Renal cortical epithelial cell (primary cell): ENCODE measurements around the gene MT3. TPM values are rescaled to one million over a fixed set of nuclear protein-coding genes. Genes with fewer than 3 reads are reported as not detected.

Experiments used
- DNase-seq: peaks from one replicate; pipeline ENCODE4 v3.0.0-alpha.2; 2011; ENCODE audit warnings: low read depth
- total RNA-seq: library from RNA; depleted of rRNA; stranded (reverse); fragments of >200 nt; gene quantifications from 2 replicates; pipeline ENCODE4 v1.2.3, GENCODE V29; 2014

The MT3 gene
- total RNA-seq, 1 donor from 2014 or later: not detected

DNA sequence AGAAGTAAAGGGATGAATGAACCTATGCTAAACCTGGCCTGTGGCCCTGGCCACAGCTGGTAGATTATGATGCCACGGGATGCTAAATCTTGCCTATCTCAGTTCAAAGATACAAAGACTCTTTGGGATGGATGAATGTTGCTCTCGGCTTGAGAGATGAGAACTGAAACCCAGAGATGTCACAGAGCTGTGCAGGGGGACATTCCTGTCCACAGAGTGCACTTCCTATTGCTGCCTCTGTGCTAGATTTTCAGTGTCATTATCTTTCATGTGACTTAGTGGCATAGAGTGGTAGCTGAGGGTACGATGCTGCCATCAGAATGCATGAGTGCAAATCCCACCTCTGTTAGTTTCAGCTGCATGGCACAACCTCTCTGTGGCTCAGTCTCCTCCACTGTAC is 40.8 kb downstream of the MT3 start:
- DNase-seq: no peak

DNA sequence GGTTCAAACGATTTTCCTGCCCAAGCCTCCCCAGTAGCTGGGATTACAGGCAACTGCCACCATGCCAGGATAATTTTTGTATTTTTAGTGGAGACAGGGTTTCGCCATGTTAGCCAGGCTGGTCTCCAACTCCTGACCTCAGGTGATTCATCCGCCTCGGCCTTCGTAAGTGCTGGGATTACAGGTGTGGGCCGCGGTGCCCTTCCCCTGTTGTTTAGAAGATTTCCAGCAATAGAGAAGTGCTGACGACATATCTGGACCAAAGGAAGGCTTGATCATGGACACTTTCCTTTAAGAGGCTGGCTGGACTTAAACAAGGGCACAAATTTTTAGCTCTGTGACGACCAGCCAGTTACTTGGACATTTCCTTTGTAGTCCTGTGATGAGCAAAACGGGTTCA is 41.9 kb downstream of the MT3 start:
- DNase-seq: no peak

DNA sequence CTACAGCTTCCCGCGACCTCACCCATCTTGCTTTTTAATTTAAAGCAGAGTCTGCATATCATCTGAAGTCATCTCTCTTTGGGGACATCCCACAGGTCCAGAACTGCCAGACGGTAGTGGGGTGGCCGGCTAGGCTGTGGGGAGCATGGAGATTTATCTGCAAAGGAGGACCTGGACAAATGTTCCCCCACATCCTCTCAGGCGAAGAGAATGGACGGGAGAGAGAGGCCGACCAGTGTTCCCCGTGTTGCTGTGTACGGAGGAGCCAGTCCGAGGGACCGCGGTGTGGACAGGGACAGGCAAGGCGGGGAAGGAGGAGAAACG is 42.5 kb downstream of the MT3 start:
- no peak for DNase-seq

DNA sequence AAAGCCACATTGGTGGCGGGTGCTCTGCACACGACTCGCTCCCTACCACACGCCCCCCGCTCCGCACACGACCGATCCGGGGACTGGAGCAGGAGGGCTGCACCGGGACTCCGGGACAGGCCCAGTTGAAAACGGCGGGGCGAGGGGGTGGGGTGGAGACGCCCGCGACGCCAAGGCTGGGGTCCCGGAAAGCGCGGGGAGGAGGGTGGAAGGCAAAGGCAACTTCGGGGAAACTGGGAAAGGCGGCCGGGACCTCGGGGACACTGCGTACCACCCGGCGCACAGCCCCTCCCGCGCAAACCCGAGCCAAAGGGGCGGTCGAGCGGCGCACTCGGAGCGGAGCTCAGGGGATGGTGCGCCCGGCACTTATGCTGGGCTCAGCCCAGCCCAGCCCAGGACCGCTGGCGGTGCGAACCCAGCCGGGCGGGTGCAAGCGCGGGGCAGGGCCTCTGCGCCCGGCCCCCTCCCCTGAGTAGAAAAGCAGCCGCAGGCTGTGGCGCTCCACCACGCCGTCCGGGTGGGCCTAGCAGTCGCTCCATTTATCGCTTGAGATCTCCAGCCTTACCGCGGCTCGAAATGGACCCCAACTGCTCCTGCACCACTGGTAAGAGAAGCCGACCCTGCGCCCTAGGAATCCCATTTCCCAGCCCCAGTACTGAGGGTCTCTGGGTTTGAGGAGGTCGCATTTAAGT is 43.0 kb downstream of the MT3 start, which contains the start of gene MT1M:
Gene MT1M, plus strand, starts transcription at position 504 of the 692 bp plus-strand sequence. Its CDS starts 73 bp downstream, at position 577.
- DNase-seq: no peak

DNA sequence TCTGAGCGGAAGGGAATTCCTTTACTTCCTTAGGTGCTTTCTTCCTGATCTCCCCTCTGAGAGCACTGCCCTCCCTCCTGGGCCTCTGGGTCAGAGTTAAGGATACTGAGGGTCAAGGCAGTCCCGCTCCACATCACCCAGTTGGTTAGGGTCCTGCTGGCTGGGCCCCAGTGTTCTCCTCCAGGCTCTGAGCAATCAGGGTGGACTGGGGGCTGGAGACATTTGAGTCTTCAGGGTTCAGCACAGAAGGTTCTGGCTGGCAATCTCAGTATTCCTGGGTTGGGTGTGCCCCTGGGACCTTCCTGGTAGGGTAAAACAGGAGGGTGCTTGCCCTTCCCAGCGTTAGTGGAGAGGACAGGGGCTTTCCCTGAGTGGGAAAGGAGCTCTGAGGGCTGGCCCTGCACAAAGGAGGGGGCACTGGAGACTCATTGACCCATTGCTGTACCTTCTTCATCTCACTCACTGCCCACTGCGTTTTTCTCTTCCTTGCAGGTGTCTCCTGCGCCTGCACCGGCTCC is 43.6 kb downstream of the MT3 start:
- DNase-seq: no peak

DNA sequence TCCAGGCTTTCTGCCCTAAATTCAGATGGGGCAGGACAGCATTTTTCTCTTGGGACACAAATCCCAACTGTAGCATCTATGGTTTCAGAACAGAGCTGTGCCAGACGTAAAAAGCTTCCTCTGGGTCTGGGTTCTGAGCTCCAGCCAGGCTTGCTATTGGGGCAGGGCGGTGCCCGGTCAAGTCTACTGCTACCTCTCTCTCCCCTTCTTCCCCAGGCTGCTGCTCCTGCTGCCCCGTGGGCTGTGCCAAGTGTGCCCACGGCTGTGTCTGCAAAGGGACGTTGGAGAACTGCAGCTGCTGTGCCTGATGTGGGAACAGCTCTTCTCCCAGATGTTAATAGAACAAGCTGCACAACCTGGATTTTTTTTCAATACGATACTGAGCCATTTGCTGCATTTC is 44.2 kb downstream of the MT3 start:
- no peak for DNase-seq

DNA sequence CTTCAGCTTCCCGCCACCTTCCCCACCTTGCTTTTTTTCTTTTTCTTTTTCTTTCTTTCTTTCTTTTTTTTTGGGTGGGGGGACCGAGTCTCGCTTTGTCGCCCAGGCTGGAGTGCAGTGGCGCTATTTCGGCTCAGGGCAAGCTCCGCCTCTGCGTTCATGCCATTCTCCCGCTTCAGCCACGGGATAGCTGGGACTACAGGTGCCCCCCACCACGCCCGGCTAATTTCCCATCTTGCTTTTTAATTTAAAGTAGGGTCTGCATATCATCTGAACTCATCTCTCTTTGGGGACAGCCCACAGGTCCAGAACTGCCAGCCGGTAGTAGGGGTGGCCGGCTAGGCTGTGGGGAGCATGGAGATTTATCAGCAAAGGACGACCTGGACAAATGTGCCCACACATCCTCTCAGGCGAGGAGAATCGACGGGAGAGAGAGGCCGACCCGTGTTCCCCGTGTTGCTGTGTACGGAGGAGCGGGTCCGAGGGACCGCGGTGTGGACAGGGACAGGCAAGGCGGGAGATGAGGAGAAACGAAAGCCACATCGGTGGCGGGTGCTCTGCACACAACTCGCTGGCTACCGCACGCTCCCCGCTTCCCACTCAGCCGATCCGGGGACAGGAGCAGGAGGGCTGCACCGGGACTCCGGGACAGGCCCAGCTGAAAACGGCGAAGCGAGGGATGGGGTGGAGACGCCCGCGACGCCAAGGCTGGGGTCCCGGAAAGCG is 45.5 kb downstream of the MT3 start:
- no peak for DNase-seq

DNA sequence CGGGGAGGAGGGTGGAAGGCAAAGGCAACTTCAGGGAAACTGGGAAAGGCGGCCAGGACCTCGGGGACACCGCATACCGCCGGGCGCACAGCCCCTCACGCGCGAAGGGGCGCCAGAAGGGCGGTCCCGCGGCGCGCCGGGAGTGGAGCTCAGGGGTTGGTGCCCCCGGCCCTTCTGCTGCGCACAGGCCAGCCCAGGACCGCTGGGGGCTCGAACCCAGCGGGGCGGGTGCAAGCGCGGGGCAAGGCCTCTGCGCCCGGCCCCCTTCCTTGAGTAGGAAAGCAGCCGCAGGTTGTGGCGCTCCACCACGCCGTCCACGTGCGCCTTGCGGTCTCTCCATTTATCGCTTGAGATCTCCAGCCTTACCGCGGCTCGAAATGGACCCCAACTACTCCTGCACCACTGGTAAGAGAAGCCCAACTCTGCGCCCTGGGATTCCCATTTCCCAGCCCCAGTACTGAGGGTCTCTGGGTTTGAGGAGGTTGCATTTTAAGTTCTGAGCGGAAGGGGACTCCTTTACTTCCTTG is 46.2 kb downstream of the MT3 start:
- no peak for DNase-seq

DNA sequence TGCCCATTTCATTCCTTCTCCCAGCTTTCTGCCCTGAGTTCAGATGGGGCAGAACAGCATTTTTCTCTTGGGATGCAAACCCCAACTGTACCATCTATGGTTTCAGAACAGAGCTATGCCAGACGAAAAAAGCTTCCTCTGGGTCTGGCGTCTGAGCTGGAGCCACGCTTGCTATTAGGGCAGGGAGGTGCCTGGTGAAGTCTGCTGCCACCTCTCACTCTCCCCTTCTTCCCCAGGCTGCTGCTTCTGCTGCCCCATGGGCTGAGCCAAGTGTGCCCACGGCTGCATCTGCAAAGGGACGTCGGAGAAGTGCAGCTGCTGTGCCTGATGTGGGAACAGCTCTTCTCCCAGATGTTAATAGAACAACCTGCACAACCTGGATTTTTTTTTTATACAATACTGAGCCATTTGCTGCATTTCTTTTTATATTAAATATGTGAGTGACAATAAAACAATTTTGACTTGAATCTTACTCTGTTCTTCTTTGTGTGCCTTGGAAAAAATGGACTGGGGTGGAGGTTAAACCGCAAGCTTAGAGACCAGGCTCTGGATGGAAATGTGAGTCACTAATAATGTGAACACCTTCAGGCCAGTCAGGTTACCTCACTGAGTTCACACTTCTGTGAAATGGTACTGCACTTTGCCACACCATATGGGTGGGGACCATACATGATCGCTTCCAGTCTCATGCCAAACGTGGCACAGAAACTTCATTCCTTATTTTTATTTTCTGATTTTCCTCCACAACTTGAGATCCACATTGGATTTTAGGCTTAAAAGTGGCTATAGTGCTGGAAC is 47.5 kb downstream of the MT3 start:
- no peak for DNase-seq

DNA sequence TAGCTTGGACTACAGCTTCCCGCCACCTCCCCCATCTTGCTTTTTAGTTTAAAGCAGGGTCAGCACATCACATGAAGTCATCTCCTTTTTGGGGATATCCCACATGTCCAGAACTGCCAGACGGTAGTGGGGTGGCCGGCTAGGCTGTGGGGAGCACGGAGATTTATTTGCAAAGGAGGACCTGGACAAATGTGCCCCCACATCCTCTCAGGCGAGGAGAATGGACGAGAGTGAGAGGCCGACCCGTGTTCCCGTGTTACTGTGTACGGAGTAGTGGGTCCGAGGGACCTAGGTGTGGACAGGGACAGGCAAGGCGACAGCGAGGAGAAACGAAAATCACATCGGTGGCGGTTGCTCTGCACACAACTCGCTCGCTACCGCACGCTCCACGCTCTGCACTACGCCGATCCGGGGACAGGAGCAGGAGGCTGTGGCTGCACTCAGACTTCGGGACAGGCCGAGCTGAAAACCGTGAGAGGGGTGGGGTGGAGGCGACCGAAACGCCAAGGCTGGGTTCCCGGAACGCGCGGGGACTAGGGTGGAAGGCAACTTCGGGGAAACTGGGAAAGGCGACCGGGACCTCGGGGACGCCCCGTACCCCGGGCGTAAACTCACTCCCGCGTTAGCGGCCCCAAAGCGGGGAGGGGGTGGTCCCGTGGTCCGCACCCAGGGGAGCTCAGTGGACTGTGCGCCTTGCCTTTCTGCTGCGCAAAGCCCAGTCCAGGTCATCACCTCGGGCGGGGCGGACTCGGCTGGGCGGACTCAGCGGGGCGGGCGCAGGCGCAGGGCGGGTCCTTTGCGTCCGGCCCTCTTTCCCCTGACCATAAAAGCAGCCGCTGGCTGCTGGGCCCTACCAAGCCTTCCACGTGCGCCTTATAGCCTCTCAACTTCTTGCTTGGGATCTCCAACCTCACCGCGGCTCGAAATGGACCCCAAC is 48.8 kb downstream of the MT3 start, which contains the start of gene MT1A:
Gene MT1A, plus strand, starts transcription at position 853 of the 937 bp plus-strand sequence. Its CDS starts 73 bp downstream, at position 926.
- DNase-seq: no peak

DNA sequence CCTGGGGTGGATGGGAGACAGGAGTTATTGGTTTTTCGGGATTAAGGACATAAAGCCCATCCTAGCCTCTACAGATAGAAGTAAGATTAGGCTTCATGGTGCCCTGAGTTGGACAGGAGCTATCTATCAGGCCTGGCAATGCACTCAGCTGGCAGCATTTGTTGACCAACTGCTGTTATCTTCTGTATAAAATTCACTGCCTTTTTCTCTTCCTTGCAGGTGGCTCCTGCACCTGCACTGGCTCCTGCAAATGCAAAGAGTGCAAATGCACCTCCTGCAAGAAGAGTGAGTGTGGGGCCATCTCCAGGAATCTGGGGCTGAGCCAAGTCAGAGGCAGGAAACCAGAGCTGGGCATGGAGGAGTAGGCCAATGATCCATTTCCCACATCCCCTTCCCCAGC is 49.7 kb downstream of the MT3 start:
- DNase-seq: no peak

DNA sequence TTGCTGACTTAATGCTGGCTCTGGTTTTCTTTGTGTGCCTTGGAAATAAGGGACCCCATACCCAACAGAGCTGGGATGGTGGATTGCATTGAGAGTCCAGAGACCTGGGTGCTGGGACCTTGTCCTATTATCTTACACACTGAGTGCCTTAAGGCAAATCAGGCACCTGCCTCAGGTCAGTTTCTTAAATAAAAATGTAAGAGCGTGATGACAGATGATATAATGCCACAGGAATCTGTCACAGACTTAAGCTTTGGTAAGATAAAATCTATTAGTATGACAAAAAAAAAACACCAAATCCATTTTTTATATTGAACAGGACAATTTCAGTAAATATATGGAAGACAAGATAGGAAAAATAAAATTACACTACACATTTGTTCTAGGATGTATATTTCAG is 50.7 kb downstream of the MT3 start:
- DNase-seq: no peak

Other genes with a start within 250 kb of the MT3 start
- 289 and 415 TPM in 2 replicates for gene AMFR, start 164.0 kb upstream of the MT3 start, total RNA-seq
- gene NUDT21, start 138.2 kb upstream of the MT3 start, total RNA-seq: 82.8 and 111 TPM in 2 replicates
- gene OGFOD1, start 138.0 kb upstream of the MT3 start, total RNA-seq: 83.5 and 140 TPM in 2 replicates
- gene BBS2, start 69.5 kb upstream of the MT3 start, total RNA-seq: 59.7 and 82.1 TPM in 2 replicates
- not detected in 2 replicates for gene MT4, start 24.5 kb upstream of the MT3 start, total RNA-seq
- gene MT2A, start 19.1 kb downstream of the MT3 start, total RNA-seq: 146 and 252 TPM in 2 replicates
- gene MT1E, start 36.3 kb downstream of the MT3 start, total RNA-seq: 193 and 893 TPM in 2 replicates
- 2.8 and 38.0 TPM in 2 replicates for gene MT1M, start 43.1 kb downstream of the MT3 start, total RNA-seq
- 0.89 and 4.3 TPM in 2 replicates for gene MT1A, start 49.1 kb downstream of the MT3 start, total RNA-seq
- not detected in 2 replicates for gene MT1B, start 62.4 kb downstream of the MT3 start, total RNA-seq
- 11.0 and 11.1 TPM in 2 replicates for gene MT1F, start 68.4 kb downstream of the MT3 start, total RNA-seq
- 7.8 and 10.5 TPM in 2 replicates for gene MT1G, start 78.5 kb downstream of the MT3 start, total RNA-seq
- gene MT1H, start 80.3 kb downstream of the MT3 start, total RNA-seq: 1.4 and 8.9 TPM in 2 replicates
- 63.2 and 75.2 TPM in 2 replicates for gene MT1X, start 92.9 kb downstream of the MT3 start, total RNA-seq
- gene NUP93, start 140.6 kb downstream of the MT3 start, total RNA-seq: 72.3 and 105 TPM in 2 replicates